GM18517 (cell line): ENCODE results near the gene RASSF4.
A peak's percentile ranks its signal among the peaks of the same experiment; 100 is the strongest.
"Not testable (repeated sequence)": the region's sequence is repeated elsewhere in the genome, so short reads cannot be mapped to it uniquely, and the experiment has no call there.

Source experiments
- ATAC-seq: cut with Tn5 transposase; IDR thresholded peaks from one replicate; pipeline ENCODE4 v1.9.1; 2021; ENCODE audit warnings: mild to moderate bottlenecking, moderate library complexity; ENCODE audit not compliant: unreplicated experiment

Gene RASSF4

DNA sequence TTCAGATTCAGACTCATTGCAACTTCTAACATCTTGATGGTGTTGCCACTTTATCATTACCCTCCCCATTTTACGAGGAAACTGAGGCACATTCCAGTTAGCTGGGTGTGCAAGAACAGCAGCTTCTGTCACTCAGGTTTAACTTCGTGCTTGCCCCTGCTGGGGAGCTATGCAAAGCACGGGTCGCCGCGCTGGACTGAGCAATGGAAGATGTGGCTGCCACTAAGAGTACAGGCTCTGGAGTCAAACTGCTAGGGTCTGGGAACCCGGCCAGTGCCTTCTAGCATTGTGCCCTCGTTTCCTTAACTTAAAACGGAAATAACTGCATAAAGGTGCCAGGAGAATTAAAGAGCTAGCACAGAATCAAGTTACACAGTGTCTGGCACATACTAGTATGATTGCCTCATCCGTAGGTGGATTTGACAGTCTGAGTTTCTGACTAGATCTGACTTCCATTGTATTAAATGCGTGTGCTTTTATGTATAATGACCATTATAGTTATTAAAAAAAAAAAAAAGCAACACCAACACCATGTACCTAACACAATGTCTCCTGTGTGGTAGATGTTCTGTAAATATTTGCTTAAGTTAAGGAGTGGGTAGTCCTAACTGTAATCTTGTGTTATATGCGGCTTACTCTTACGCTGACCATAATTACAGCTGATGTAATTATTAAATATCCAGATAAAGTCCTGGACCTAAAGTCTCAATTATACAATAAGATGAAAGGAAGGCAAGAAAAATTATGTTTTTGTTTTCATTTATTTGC lies 42.0 kb downstream of the RASSF4 start:
- peak; percentile 75 for ATAC-seq

DNA sequence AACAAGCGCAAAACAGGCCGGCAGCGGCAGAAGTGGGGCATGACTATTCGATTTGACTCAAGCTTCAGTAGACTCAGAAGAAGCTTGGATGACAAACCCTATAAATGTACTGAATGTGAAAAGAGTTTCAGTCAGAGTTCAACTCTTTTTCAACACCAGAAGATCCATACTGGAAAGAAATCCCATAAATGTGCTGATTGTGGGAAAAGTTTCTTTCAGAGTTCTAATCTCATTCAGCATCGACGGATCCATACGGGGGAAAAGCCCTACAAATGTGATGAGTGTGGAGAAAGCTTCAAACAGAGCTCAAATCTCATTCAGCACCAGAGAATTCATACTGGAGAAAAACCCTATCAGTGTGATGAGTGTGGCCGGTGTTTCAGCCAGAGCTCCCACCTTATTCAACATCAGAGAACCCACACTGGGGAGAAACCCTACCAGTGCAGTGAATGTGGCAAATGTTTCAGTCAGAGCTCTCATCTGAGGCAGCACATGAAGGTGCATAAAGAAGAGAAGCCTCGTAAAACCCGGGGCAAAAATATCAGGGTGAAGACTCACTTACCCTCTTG lies 43.9 kb downstream of the RASSF4 start:
- no peak for ATAC-seq

DNA sequence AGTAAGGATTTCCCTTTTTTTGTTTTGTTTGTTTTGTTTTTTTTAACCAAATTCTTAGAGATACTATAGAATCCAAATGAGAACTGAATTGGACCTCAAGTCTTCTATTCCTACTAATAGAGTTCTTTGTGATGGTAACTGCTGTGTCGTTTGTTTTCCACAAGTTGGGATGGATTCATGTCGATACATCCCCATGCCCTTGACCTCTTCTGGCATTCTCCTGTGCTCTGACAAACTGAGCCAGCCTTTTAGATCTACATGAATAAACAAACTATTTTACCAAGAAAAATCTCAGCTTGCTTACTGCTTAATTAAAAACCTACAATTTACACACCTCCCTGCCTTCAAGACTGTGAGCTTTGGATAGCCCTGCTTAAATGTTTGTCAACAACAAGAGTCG lies 45.1 kb downstream of the RASSF4 start:
- no peak for ATAC-seq

DNA sequence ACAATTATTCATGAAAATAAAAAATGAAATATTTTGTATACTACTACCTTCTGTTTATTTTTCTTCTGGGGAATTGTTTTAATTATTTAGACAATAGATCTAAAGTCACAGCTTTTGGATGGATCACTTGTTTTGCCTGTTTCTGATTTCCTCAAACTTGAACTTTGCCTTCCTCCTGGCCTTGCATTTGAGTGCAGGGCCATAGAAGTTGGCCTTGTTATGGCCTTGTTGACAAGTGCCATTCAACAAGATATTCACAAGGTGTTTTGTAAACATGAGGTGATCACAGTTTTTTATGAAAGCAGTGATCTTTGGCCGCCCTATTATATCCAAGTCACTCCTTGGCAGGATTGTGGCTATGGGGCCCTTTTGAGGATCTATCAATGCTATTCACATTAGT lies 45.7 kb downstream of the RASSF4 start:
- ATAC-seq: no peak

DNA sequence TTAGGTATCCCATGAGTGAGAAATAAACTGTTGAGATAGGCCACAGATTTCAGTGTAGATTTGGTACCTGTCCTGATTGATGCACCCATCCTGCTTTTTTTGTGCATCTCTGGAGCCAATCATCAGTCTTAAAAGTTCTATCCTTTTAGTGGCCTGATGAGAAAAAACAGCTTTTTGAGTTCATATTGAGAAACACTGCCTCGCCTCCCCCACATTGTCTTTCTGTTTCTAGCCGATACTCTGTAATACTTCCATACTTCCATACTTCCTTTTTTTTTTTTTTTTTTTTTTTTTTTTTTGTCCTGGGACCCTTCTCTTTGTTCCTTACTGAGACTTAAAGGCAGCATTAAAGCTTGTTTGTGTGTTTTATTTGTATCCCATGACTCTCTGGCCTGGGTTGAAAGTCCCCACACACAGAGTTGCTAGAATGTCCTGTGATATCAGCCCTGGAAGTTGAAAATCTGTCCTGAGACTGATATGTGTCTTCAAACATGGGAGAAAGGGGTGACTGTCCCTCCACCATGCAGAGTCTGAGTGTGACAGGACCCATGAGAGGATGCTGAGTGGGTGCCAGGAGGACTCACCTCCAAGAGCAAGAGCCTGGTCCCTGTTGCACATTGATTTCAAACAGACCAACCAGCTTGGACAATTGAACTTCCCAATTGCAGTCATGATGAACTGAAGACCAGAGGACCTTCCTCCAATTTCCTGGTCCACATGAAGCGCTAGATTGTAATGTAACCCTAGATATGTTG lies 46.9 kb downstream of the RASSF4 start:
- no peak for ATAC-seq

DNA sequence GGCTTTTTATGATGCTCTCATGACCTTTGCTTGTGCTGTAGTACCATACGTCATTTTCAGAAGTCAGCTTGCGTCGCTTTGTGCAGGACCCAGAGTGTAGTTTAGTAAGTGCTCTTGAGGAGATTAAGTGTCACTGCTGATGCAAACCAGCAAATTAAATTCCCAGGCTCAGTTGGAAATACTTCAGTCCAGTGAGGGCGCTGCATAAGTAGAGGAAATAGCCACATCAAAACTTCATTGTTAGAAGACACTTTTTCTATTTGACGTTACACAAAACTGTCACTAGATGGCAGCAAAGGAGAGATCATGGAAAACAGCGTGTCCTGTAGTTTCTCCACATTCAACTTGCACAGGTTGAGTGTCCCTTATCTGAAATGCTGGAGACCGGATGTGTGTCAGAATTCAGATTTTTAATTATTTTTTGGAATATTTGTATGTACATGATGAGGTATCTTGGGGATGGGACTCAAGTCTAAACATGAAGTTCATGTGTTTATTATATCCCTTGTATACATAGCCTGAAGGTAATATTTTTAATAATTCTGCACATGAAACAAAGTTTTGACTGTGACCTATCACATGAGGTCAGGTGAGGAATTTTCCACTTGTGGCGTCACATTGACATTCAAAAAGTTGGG lies 49.0 kb downstream of the RASSF4 start:
- ATAC-seq: peak; percentile 96

DNA sequence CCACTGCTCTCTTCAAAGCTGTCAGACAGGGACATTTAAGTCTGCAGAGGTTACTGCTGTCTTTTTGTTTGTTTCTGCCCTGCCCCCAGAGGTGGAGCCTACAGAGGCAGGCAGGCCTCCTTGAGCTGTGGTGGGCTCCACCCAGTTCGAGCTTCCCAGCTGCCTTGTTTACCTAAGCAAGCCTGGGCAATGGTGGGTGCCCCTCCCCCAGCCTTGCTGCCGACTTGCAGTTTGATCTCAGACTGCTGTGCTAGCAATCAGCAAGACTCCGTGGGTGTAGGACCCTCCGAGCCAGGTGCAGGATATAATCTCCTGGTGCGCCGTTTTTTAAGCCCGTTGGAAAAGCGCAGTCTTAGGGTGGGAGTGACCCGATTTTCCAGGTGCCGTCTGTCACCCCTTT lies 55.0 kb downstream of the RASSF4 start:
- ATAC-seq: not testable (repeated sequence)

DNA sequence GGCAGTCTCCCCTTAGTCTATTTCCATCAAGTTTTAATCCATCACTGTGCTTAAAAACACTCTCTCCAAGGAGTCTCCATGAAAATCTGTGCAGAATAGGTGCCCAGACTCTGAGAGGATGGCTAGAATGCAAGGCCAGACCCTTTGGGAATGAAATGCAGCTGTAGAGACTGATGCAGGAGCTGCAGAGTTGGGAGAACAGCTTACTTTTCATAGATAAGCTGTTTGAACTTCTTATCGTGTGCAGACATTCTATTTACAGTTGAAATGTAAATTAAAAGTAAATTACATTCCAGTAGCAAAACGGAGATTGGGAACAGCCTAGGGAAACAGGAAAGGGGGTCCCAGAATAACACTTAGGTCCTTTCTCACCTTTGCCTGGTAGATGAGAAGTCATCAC lies 56.0 kb downstream of the RASSF4 start:
- ATAC-seq: no peak

DNA sequence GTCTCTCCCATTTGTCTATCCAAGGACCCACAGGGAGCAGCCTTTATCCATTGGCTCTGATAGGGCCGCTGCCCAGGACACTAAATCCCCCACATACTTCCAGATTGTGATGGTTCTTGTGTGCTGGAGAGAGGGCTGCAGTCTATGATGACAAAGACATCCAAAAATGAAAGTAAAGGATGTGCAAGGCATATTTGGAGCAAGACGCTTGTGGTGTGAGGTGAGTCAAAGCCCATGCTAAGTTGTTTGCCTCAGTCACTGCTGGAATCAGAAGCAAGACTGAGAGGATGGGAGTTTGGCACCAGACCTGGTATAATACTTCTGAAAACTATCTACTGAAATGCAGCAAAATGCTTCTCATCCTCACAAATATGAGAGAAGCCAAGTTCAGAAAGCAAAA lies 63.8 kb downstream of the RASSF4 start:
- no peak for ATAC-seq

DNA sequence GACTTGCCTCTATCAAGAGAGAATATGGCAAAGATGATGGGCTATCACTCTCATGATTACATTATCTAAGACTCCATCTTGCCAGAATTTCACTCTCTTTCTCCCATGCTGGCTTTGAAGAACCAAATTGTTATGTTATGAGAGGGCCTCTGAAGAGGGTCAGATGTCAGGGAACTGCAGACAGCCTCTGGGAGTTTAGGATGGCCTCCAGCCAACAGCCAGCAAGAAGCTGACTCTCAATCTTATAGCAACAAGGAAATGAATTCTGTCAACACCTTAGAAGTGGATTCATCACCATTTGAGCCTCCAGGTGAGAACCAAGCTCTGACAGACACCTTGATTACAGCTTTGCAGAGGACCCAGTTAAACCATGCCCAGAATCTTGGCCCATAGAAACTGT lies 74.7 kb downstream of the RASSF4 start:
- ATAC-seq: no peak

DNA sequence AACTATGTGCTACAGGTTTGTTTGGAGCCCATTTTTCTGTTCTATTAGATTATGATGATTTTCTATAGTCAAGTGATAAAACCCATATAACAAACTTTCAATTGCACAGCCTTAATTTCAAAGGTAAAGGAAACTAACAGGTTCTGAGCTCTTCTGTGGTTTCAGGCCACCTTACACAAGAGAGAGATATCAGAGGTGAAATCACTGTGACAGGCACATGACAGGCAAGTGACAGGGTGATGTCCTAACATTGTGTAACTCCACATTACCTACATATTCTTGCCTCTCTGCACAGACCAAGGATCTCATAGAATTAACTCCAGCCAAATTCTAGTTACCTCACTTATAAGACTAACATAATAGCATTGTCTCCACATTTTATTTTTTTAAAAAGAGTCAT lies 76.1 kb downstream of the RASSF4 start:
- no peak for ATAC-seq

DNA sequence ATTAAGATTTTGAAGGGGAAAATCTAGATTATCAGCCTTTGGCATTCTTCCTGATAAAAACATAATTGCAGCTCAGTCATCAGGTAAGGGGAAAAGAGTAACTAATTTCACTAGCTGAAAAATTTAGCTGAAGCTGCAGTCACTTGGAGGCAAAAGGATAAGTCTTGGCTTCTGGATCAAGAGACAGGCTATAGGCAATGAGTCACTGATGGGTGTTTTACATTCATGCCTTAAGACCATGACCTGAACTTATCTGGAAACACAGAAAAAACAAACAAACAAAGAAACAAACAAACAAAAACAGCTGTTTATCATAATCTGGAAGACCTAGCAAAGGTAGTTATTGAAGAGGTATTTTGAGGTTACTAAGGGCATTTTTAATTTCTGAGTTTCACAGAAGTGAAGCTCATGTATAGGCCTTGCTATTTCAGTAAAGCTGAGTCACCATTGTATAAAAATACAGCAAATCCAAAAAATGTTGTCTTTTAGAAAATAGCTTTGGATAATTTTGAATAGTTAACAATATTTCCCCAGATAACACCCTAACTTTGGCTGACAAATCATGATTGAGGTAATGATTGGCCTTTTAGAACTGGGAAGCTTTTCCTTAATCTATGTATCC lies 81.4 kb downstream of the RASSF4 start:
- ATAC-seq: no peak

DNA sequence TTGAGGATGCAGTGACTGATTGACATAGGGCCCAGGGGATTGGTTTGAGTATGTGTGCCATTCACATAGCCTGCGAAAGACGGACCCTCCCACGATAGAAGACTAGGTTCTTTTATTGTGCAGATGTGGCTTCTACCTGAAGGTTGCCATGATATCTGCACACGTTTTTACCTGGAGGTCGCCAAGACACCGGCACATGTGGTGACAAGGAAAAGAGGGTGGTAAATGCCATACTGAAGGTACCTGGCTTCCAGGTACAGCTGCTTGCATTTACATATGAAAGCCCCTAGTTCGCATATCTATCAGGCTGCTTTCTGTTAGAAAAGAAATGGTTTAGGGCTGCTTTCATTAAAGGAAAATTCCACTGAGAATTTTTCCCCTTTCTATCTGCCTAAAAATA lies 84.7 kb downstream of the RASSF4 start:
- ATAC-seq: no peak
